GM11168 (cell line): ENCODE results near the gene JAZF1.

Source experiments
- in situ Hi-C: fragments of 300-500 bp; cut with MboI; formaldehyde crosslinking; loops from one replicate; pipeline ENCODE4 v1.12.0; 2022; ENCODE audit warnings: low sequenced_read_pairs; ENCODE audit not compliant: unreplicated experiment

The JAZF1 gene

DNA sequence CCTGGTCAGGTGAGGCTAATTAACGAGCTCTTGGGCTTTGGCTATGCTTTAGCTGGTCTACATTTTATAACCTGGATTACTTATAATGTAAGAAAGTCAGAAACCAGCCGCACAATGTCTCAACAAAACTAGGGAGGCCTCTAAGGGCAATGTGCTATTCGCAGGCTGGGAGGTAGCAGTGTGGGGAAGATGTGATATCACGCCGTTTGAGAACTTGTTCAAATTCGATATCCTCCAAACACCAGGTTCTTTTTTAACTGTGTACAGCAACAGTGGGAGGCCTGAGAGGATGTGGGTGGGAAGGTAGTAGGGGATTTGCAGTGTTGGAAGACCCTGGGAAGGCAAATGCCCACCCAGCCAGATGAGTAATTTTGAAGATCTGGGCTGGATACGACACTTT is 184.5 kb downstream of the JAZF1 start:
- in situ Hi-C loops, result no loop called here

DNA sequence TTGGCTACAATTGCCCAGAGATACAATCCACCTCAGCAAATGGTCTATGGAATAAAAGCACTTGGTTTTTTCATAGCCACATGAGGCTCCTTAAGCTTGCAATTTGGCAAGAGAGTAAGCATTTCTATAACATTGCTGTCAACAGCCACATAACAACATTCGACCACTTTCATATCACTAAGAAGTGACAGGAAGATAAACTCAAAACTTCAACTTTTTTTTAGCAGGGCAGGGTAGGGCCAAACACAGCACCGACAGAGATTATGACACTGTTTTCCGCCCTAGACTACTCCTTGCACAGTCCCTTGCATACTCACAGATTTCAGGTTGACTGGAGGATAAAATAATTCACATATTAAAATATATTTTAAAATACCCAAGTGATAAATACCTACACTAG is 185.4 kb downstream of the JAZF1 start:
- in situ Hi-C loops, result no loop called here

DNA sequence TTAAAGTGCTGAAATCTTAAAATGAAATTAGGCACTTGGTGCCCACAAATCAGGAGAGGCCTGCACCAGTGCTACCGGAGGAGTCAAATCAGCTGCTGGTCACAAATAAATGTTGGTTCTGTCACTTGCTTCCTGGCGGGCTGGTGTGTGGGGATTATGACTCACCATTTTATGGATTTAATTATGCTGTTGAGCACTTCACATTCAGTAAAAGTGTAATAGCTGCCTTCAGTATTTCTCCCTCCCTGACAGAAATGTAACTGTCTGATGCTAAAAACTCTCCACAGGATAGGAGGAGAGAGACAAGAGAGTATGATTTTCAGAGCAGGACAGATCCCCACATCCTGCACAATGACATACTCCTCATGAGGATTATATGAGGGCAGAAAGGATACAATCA is 186.0 kb downstream of the JAZF1 start:
- in situ Hi-C loops, result no loop called here

DNA sequence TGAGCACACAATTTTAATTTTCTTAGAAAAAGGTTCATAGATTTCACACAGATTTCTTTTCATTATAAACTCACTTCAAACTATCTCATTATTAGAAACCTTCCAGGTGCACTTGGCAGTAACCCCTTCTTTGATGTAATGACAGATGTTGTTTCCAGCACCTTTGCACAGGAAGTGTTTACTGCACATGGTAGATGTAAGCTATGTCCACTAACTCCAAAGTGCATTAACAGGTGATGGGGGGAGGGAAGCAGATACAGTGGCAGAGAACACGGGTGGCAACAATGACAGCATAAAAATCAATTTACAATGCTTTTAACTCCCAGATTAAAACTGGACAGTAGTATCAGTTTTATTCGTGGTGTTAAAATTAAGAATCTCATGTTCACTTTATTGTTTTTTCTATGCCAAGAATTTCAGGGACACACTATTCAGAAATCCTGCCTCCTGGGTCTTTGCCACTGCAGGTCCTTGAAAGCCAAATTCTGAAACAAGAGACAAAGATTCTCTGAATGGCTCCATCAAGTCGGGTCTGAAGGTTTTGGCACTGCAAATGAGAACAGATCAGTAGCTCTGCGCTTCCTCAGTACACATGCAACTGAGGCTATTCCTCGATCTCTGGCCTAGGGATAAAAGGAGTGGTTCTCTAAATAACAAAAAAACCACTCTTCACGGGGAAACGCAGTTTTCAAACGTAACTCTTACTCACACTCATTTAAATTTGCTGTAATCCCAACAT is 187.7 kb downstream of the JAZF1 start:
- in situ Hi-C loops, result no loop called here

DNA sequence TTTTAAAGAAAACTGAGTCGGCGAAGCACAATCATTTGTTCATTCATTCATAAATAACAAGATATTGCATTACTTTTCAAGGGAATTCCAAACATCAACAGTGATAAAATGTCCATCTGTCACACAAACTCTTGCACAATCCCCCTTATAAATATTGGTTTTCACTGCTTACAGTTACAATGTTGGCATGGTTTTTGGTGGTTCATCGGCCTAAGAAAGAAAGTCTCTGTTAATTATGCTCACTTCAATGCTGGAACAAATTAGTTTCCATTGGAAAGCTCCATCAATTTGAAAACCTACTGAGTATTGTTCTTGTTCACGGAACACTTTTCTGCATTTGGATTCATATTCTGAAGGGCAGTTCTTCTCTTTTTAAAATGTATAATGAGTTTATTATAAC is 188.5 kb downstream of the JAZF1 start:
- in situ Hi-C loops, result no loop called here

DNA sequence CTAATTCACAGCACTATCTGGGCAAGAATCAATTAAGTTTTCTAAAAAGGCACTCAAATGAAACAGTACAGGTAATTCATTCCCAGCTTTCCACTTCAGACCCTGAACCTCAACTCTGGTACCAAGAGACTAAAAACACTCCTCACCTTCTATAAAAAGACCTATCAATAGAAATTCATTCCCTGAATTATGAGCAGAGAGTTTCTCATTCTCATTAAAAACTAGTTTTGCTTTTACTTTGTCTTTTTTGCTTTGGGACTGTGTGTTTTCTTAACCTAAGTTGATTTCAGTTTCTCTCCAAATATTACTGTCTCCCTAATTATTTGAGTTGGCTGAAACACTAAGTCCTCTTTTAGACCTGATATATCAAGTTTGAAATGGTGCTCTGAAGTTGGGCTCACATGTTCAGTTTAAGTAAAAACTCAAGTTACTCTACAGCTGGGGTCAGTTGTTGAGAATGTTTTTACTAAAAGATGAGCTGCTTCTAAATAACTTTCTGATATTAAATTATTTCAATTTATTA is 189.5 kb downstream of the JAZF1 start:
- in situ Hi-C loops, result no loop called here

DNA sequence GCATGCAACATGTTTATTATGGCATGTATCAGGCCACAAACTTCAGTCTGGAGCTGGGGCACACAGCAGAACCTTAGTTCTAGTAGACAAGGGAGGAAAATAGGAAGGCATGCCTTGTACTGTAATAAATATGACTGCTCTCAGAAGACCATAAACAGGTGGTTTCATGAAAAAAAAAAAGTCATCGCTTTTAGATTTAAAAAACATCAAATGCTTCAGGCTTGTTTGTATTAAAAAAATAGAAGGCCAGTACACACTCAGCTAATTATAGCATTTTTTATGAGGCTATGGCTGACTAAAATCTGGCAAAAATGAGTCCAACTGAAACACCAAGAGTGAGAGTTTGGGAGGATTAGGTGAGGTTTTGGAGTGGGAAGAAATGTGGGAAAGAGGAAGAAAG is 204.1 kb downstream of the JAZF1 start:
- in situ Hi-C loops, result no loop called here

DNA sequence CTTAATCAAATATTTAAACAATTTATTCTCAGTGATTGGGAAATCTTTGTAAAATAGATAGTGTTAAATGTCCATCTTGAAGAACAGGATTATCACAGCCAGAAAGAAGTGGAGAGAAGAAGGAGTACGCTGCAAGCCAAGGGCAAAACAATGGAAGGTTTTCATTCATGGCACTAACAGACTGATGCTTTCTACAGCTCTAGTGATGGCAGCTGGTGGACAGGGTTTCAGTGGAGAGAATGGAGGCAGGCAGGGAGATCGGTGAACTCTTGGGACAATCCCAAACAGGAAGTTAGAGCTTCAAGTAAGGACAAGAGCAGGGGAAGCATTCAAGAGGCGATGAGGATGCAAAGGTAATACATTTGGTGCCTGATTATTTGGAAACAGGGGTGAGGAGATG is 207.0 kb downstream of the JAZF1 start:
- in situ Hi-C loops, result no loop called here

DNA sequence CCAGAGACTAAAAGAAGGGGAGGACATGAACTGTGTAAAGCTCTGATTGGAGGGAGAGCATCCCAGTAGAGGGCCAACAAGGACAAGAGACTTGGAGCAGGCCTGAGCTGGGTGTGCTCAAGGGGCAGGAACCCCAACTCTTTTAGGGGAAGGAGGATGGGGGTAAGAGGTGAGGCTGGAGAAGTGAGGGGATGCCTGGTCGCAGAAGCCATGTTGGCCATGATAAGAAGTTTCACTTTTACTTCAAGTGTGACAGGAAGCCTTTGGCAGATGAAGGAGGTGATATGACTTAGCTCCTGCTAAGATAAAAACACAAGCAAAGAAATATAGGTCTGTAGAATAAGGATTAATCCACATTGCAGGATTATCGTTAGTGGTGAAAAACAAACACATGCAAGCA is 208.3 kb downstream of the JAZF1 start:
- in situ Hi-C loops, result no loop called here

DNA sequence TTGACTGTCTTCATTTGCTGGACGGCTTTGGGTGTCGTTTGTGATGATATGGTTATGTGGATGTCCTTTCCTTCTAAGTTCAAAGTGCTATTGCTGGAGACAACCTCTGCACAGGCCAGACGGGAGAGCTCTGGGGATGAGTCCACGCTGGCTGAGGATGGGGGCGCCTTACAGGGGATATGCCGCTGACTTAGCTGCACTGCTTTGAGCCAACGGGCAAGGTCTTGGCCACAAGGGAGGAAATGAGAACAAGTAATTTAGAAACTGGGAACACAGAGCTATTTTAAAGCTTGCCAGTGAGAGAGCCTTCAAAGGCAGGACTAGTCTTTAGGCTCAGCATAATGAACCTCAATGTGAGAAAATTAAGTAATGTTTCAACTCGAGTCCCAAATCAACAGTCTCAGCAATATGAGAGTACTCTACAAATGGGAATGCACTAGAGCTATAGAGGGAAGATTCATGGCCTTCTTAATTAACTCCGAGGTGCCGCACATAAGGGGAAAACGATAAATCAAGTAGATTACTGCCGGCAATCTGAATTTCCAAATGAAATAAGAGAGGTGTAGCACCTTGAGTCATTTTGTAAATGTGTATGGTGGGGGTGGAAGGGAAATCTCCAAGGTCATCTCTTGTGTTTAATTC is 209.3 kb downstream of the JAZF1 start:
- in situ Hi-C loops, result no loop called here

DNA sequence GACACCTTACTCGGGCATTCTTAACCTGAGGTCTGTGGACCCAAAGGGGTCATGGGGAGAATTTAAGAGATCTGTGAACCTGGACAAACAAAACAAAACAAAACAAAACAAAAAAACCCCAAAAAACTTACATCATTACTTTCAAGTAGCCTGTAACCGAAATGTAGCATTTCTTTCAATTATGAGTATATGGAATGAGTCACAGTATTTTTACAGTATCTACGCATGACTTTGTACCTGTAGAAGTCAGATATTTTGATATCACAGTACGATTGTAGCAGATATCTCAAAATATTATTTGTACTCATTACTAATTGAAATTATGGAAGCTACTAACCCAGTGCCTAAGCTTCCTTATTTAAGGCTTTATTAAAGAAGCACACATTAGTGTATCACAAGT is 210.2 kb downstream of the JAZF1 start:
- in situ Hi-C loops, result no loop called here

DNA sequence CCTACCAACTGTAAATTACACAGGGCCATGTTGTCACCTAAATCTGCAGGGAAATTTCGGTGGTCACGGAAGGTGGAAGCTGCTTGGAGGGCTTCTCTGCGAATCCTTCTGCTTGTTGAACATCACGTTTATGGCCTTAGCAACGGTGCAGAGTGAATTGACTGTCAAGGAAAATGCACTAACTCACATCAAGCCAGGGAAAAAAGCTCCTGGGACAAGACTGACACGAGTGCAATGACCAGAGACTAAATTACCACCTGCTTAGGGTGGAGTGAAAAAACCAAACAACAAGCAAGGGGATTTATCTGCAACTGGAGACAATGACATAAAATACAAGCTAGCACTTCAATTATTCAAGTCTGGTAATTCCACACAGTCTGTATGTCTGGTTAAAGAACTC is 211.2 kb downstream of the JAZF1 start:
- in situ Hi-C loops, result no loop called here

DNA sequence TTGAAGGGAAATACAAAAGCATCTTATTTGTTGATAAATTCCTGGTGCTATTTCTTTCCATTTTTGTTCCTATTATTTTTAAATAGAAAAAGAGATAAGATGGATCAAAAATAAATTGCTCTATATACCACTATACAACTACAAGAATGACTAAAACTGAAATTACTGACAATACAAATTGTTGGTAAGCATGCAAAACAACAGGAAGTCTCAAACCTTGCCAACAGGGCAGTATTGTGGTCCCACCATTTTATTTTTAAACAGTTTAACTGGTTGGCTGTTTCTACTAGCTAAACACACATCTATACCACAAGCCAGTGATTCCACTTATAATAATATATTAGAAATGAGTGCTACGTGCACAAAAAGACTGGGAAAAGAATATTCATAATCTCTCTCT is 213.0 kb downstream of the JAZF1 start:
- in situ Hi-C loops, result no loop called here

DNA sequence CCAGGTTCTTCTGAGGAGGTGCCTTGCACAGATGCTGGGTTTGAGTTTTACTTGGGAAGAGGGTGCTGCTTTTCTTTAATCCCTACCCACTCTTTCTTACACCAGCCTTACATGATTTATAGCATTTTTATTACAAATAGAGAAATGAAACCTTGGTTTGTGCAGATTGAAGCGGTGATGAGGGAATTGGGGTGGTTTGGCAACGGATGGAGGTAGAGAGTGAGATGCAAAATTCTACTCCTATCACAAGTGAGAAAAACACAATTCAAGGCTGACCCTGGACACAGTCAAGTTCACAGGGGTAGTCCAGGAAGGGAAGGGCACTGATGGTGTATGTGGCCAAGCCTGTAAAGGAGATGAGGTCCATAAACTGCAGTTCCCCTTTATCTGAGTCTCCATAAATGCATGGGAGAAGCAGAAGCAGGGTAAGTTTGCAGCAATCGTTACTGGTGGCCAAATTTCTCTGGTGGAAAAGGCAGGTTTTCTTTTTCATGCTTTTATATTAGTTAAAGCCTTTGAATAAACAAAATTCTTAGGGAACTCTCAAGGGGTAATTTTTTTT is 214.3 kb downstream of the JAZF1 start:
- in situ Hi-C loops, result no loop called here

DNA sequence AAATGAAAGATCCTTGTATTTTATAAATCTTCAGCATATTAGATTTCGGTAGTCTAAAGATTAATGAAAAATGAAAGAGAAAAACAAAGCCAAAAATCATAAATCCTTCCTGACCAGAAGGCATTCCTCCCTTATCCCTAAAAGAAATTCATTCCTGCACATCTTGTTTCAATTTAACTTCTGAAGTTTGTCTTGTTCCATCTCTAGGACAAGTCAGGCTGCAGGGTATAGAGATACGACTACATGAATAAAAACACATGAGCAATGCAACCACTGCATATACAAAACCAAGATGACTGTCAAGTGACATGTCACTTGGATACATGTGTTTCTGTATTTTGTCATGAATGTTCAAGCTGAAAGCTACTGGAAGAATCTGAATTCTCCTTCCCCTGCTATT is 214.9 kb downstream of the JAZF1 start:
- in situ Hi-C loops, result no loop called here

DNA sequence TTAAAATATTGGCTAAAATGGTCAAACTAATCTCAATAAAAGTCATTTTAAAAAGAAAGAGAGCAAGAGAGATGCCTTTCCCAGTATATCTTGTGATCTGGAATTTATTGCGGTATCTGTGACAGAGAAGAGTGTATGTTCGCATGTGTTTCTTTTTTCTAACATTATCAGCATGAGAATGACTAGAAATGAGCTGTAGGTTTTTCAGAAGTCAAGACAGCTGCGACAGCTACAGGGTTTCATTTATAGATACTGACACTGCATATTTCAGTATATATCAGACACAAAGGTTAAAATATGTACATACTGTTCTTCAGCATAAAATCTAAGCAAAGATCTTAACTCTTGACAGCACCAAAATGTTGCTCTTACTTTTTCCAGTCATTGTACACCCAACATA is 215.8 kb downstream of the JAZF1 start:
- in situ Hi-C loops, result no loop called here

DNA sequence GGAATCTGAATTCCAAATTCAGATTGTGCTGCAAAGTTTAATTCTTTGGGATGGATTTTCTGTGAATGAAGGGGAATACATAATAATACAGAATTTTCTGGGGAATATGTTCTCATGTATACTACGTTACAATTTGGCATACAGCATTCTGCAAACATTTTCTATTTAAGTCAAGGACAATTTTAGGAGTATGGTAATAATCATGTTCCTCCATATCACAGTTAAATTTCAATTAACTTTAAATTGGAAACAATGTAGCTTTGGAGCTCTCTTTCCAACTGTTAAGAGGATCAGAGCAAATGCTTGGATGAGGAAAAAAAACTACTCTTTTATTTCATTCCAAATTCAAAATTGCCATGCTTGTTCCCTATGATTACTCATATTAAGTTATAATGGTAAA is 217.5 kb downstream of the JAZF1 start:
- in situ Hi-C loops, result no loop called here

DNA sequence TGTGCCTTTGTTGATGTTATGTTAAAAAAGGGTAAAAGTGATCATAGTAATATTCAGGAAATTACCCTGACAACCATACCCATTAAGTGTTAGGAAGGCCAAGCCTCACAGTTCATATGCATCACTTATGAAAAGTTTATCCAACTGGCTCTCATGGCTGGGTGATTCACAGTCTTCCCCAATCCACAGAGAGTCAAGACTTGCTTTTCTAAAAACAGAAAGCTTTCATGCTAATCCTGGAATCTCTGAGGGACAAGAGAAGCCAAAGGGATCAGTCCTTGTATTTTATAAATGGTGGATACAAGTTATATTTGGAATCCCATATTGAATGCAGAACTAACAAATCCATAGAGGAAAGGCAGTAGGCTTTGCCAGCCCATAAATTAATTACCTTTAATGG is 218.3 kb downstream of the JAZF1 start:
- in situ Hi-C loops, result no loop called here

DNA sequence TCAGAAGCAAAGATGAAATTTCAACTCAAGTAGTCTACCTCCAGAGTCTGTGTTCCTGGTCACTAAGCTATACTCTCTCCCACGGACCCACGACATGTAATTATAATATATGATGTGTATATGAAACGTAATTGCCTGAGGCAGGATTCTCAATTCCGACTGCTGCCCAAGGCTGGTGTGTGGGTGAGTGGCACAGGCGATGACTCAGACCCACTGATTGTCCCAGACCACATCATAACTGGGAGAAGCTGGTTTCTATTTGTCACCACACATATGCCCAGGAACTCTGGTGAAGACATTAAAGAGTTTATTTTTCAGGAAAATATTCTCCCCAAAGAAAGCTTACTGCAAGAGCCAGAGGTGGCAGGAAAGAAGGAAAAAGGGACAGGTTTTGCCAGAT is 219.3 kb downstream of the JAZF1 start:
- in situ Hi-C loops, result no loop called here

DNA sequence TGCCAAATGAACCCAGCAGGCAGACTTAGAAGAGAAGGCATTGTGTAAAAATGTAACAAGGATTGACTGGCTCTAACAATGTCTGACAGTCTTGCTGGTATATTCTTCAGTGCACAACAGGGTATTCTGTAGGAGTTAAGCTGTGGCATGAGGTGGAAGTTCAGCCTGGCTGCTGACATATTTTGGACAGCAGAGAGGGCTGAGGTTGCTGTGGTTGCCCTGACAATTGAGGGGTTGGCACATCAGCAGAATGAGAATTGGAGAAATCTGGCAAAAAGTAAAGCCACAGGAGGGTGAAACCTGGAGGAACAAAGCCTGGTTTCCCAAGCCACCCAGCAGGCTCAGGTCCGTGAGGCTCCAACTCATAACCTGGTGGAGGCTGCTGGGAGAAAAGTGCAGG is 220.2 kb downstream of the JAZF1 start:
- in situ Hi-C loops, result no loop called here

DNA sequence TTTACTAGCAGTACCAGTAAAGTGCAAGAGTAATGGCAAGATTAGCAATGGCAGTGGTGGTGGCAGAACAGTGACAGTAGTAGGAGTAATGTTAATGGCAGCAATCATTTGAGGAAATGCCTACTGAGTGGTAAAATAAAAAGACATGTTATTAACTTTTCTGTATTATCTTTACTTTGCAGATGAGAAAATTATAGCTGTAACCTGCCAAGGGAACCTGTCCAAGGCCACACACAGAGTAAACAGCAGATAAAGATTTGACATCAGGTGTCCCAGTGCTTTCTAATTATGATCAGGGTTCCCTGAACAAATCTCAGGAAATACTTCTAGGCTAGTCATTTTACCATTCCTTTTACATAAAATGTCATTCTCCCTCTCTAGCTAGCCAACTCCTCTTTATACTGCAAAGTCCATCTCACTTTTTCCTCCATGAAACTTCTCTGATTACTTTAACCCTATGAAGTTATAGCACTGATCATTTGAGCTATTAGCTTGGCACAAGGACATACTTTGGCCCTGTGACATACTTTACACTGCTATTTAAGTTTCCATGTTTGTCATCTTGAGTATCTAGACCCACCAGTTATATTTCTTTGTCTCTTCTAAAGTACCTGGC is 221.6 kb downstream of the JAZF1 start:
- in situ Hi-C loops, result no loop called here
